SK-N-MC (cell line): ENCODE data around the gene PRM1.

Source experiments
- DNase-seq: peaks from one replicate; pipeline ENCODE4 v3.0.0-alpha.2; 2011; ENCODE audit warnings: low read depth, low spot score
- H3K27ac ChIP-seq: fragments of 200-600 bp; sonication (generic); 2 replicates; pipeline ENCODE4 v1.5.1; 2016; ENCODE audit warnings: mixed run types
- H3K36me3 ChIP-seq: fragments of 200-600 bp; sonication (generic); 2 replicates; pipeline ENCODE4 v1.6.1; 2017; ENCODE audit warnings: antibody characterized with exemption, low read length, mixed read lengths; ENCODE audit not compliant: insufficient read depth
- H3K4me3 ChIP-seq: fragments of 200-600 bp; sonication (generic); 2 replicates; pipeline ENCODE4 v1.5.1; 2016
- H3K9ac ChIP-seq: fragments of 200-600 bp; sonication (generic); 2 replicates; pipeline ENCODE4 v1.8.0; 2017; ENCODE audit warnings: mixed run types, mixed read lengths; ENCODE audit not compliant: insufficient read length
- H3K9me3 ChIP-seq: fragments of 200-600 bp; sonication (generic); 2 replicates; pipeline ENCODE4 v1.6.1; 2017; ENCODE audit warnings: low read depth, mild to moderate bottlenecking, antibody characterized with exemption, low read length, moderate library complexity, mixed read lengths
- EZH2 ChIP-seq: fragments of 200-600 bp; sonication (generic); IDR thresholded peaks from one replicate; pipeline ENCODE4 v1.6.1; 2017; ENCODE audit warnings: antibody characterized with exemption
- FOXP2 ChIP-seq: optimal IDR thresholded peaks from 2 replicates; pipeline ENCODE3; 2011; ENCODE audit warnings: mild to moderate bottlenecking, moderate library complexity; ENCODE audit not compliant: insufficient read depth; ENCODE audit errors: extremely low read length, control extremely low read depth
- POLR2AphosphoS5 ChIP-seq: IDR thresholded peaks from 2 replicates; pipeline ENCODE4 v1.6.1; 2012; ENCODE audit warnings: mild to moderate bottlenecking, low read depth, low read length, borderline replicate concordance

The PRM1 gene

GRCh38 chr16:11326084-11326736, 45.1 kb upstream of the PRM1 start:
- Histone ChIP-seq H3K4me3 (no peak overlapping the region), H3K36me3 (no peaks in the 10 kb centered on the region), H3K9ac (no peak overlapping the region), H3K27ac (no peak overlapping the region), H3K9me3 (no peaks in the 10 kb centered on the region)
- TF ChIP-seq POLR2AphosphoS5 (no peak), FOXP2 (no peak), EZH2 (no peak)
- no peak for DNase-seq

GRCh38 chr16:11325404-11326083, 44.4 kb upstream of the PRM1 start:
- H3K27ac ChIP-seq, result no peak overlapping the region
- no peak overlapping the region for H3K9ac ChIP-seq
- H3K9me3 ChIP-seq, result no peaks in the 10 kb centered on the region
- TF ChIP-seq POLR2AphosphoS5 (no peak), FOXP2 (no peak), EZH2 (no peak)
- no peak for DNase-seq
- no peak overlapping the region for H3K4me3 ChIP-seq
- H3K36me3 ChIP-seq, result no peaks in the 10 kb centered on the region

- TF ChIP-seq FOXP2, result no peak
- no peak for TF ChIP-seq POLR2AphosphoS5
- no peak for TF ChIP-seq EZH2
- no peaks in the 10 kb centered on the region for H3K9me3 ChIP-seq
- no peak overlapping the region for H3K9ac ChIP-seq
- no peaks in the 10 kb centered on the region for H3K36me3 ChIP-seq
- DNase-seq, result no peak
- H3K4me3 ChIP-seq, result no peak overlapping the region
- H3K27ac ChIP-seq, result no peak overlapping the region
Measured at GRCh38 chr16:11323551-11324336, 42.6 kb upstream of the PRM1 start.

DNA sequence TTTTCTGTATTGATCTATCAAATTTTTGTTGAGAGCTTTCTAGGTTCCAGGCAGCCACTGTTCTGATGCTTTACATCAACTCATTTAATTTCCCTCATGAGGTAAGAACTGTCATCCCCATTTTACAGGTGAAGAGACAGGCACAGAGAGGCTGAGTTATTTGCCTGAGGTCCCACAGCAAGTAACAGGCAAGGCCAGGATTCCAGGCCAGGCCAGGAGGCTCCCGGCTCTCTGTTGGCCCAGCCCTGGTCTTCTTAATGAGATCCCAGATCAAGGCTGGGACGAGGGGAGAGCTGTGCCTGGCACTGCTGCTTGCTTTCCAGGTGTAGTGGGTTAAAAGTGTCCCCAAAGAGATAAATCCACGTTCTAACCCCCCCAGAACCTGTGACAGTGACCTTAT, 41.7 kb upstream of the PRM1 start:
- Histone ChIP-seq H3K36me3 (no peaks in the 10 kb centered on the region), H3K9me3 (no peaks in the 10 kb centered on the region), H3K4me3 (no peak overlapping the region), H3K27ac (no peak overlapping the region), H3K9ac (no peak overlapping the region)
- TF ChIP-seq POLR2AphosphoS5 (no peak), EZH2 (no peak), FOXP2 (no peak)
- no peak for DNase-seq

- no peaks in the 10 kb centered on the region for H3K9me3 ChIP-seq
- no peak overlapping the region for H3K9ac ChIP-seq
- no peak overlapping the region for H3K27ac ChIP-seq
- H3K4me3 ChIP-seq, result no peak overlapping the region
- no peak for TF ChIP-seq EZH2
- TF ChIP-seq FOXP2, result no peak
- TF ChIP-seq POLR2AphosphoS5, result no peak
- no peaks in the 10 kb centered on the region for H3K36me3 ChIP-seq
- DNase-seq, result no peak
Measured at GRCh38 chr16:11321662-11322061, 40.5 kb upstream of the PRM1 start.

DNA sequence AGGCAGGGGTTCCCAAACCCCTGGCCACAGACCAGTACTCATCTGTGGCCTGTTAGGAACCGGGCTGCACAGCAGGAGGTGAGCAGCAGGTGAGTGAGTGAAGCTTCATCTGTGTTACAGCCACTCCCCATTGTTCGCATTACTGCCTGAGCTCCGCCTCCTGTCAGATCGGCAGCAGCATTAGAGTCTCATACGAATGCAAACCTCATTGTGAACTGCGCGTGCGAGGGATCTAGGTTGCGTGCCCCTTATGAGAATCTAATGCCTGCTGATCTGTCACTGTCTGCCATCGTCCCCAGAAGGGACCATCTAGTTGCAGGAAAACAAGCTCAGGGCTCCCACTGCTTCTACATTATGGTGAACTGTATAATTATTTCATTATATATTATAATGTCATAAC, 39.0 kb upstream of the PRM1 start:
- H3K36me3 ChIP-seq, result no peaks in the 10 kb centered on the region
- no peak for DNase-seq
- H3K9ac ChIP-seq, result no peak overlapping the region
- no peak overlapping the region for H3K4me3 ChIP-seq
- TF ChIP-seq FOXP2, result no peak
- TF ChIP-seq POLR2AphosphoS5, result no peak
- TF ChIP-seq EZH2, result no peak
- no peaks in the 10 kb centered on the region for H3K9me3 ChIP-seq
- no peak overlapping the region for H3K27ac ChIP-seq

- H3K9ac ChIP-seq, result no peak overlapping the region
- H3K27ac ChIP-seq, result no peak overlapping the region
- no peak overlapping the region for H3K4me3 ChIP-seq
- no peaks in the 10 kb centered on the region for H3K9me3 ChIP-seq
- DNase-seq, result no peak
- TF ChIP-seq EZH2, result no peak
- TF ChIP-seq FOXP2, result no peak
- TF ChIP-seq POLR2AphosphoS5, result no peak
- H3K36me3 ChIP-seq, result no peaks in the 10 kb centered on the region
Measured at GRCh38 chr16:11319529-11320146, 38.5 kb upstream of the PRM1 start.

DNA sequence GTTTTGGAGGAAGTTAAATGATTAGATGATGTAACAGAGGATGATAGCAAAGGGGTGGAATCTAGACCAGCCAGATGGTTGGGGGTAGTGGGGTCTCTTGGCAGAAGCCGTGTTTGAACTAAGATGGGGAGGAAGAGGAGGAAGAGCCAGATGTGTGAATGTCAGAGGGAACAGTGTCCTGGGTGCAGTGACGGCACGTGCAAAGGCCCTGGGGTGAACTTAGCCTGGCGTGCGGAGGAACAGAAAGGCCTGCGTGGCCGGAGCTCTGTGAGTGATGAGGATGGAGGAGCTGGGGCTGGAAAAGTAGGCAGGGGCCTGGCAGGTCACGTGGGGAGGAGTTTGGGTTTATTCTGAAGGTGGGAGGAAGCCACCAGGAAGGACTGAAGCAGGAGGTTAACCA, 37.7 kb upstream of the PRM1 start:
- Histone ChIP-seq H3K9ac (no peak overlapping the region), H3K9me3 (no peaks in the 10 kb centered on the region), H3K27ac (no peak overlapping the region), H3K4me3 (no peak overlapping the region), H3K36me3 (no peaks in the 10 kb centered on the region)
- no peak for DNase-seq
- no peak for TF ChIP-seq FOXP2
- TF ChIP-seq POLR2AphosphoS5, result no peak
- no peak for TF ChIP-seq EZH2
